ENCODE measurements around the gene TMPRSS2. TPM values are rescaled to one million over a fixed set of nuclear protein-coding genes. Genes with fewer than 3 reads are reported as not detected.

Gene TMPRSS2
- total RNA-seq, 1 experiment from 2014 or later, result 1.1 TPM

- Histone ChIP-seq H3K4me3 (replicated peaks in 1 of 2; ENCODE audit: low read depth in 1 of 2, low read length in 2 of 2) (no peak overlapping the region), H3K9ac (ENCODE audit: low read length) (no peak overlapping the region), H3K9me2 (ENCODE audit: insufficient read depth) (no peaks in the 10 kb centered on the region), H3K27ac (ENCODE audit: low read depth, low read length) (no peak overlapping the region), H4K20me1 (ENCODE audit: insufficient read depth) (no peaks in the 10 kb centered on the region), H3K27me3 (ENCODE audit: insufficient read depth, low read length) (no peaks in the 10 kb centered on the region), H3K4me1 (ENCODE audit: control insufficient read depth in 1 of 2, insufficient read depth in 2 of 2, low read length in 2 of 2) (no peaks in the 10 kb centered on the region), H2AFZ (ENCODE audit: low read depth, low read length, poor library complexity, severe bottlenecking) (no peak overlapping the region), H3K36me3 (ENCODE audit: control insufficient read depth in 1 of 2, insufficient read depth in 2 of 2, low read length in 2 of 2) (no peaks in the 10 kb centered on the region), H3K79me2 (ENCODE audit: insufficient read depth, low read length) (no peaks in the 10 kb centered on the region), H3K4me2 (ENCODE audit: low read length) (no peak overlapping the region), H3K9me3 (ENCODE audit: control insufficient read depth in 1 of 2, insufficient read depth in 1 of 2, low read depth in 1 of 2, low read length in 2 of 2) (no peaks in the 10 kb centered on the region)
- ChIA-PET RAD21 (ENCODE audit: low non-redundant PET in 1 of 2, low total read pairs in 2 of 2, uncharacterized antibody in 2 of 2, unreplicated experiment in 2 of 2) (no interaction called here), CTCF (no interaction called here), POLR2A (no interaction called here)
- no TSS peak for BruUV-seq (replicated peaks)
- no peak for DNase-seq (ENCODE audit: low read depth, low spot score)
- no peak for ATAC-seq
- TF ChIP-seq FOSL1 (IDR thresholded peaks at IDR 0.05; ENCODE audit: low read depth), result no peak
- no peak for TF ChIP-seq CBX3 (IDR thresholded peaks at IDR 0.05; ENCODE audit: low read depth)
- TF ChIP-seq, protein P1, sequence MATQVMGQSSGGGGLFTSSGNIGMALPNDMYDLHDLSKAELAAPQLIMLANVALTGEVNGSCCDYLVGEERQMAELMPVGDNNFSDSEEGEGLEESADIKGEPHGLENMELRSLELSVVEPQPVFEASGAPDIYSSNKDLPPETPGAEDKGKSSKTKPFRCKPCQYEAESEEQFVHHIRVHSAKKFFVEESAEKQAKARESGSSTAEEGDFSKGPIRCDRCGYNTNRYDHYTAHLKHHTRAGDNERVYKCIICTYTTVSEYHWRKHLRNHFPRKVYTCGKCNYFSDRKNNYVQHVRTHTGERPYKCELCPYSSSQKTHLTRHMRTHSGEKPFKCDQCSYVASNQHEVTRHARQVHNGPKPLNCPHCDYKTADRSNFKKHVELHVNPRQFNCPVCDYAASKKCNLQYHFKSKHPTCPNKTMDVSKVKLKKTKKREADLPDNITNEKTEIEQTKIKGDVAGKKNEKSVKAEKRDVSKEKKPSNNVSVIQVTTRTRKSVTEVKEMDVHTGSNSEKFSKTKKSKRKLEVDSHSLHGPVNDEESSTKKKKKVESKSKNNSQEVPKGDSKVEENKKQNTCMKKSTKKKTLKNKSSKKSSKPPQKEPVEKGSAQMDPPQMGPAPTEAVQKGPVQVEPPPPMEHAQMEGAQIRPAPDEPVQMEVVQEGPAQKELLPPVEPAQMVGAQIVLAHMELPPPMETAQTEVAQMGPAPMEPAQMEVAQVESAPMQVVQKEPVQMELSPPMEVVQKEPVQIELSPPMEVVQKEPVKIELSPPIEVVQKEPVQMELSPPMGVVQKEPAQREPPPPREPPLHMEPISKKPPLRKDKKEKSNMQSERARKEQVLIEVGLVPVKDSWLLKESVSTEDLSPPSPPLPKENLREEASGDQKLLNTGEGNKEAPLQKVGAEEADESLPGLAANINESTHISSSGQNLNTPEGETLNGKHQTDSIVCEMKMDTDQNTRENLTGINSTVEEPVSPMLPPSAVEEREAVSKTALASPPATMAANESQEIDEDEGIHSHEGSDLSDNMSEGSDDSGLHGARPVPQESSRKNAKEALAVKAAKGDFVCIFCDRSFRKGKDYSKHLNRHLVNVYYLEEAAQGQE (IDR thresholded peaks at IDR 0.05; ENCODE audit: low read depth), result no peak
- TF ChIP-seq RAD21 (IDR thresholded peaks at IDR 0.05; ENCODE audit: low read depth), result no peak
- no peak for TF ChIP-seq JUND (IDR thresholded peaks at IDR 0.05)
- no peak for TF ChIP-seq TCF7L2 (IDR thresholded peaks at IDR 0.05; ENCODE audit: borderline replicate concordance, extremely low read depth, insufficient read depth, insufficient read length)
- no peak for TF ChIP-seq ZNF274 (IDR thresholded peaks at IDR 0.05; ENCODE audit: low read depth, low read length)
- no peak for TF ChIP-seq YY1 (IDR thresholded peaks at IDR 0.05; ENCODE audit: extremely low read depth, insufficient replicate concordance, low read depth, low read length)
- no peak for TF ChIP-seq ELF1 (IDR thresholded peaks at IDR 0.05; ENCODE audit: borderline replicate concordance, low read depth)
- no peak for TF ChIP-seq ZFX (IDR thresholded peaks at IDR 0.05)
- TF ChIP-seq CEBPB (IDR thresholded peaks at IDR 0.05; ENCODE audit: low read depth), result no peak
- intact Hi-C loops (cut with micrococcal nuclease), result no loop called here
These were observed 17.6 kb downstream of the TMPRSS2 start for GRCh38 chr21:41490330-41490729.

Measured in HCT116 (cell line).